HTERT RPE-1 (cell line): ENCODE results near the gene FXN.
"Not testable (repeated sequence)": the region's sequence is repeated elsewhere in the genome, so short reads cannot be mapped to it uniquely, and the experiment has no call there.

Experiments used
- in situ Hi-C: fragments of 300-500 bp; cut with MboI; formaldehyde crosslinking; loops from 4 replicates; pipeline ENCODE4 v1.14.3; 2020; ENCODE audit warnings: low sequenced_read_pairs

Gene FXN

GRCh38 chr9:69094361-69095135 lies 59.0 kb downstream of the FXN start:
- in situ Hi-C loops: not testable (repeated sequence)

- in situ Hi-C loops: no loop called here
Measured at GRCh38 chr9:69097064-69097463, 61.5 kb downstream of the FXN start.

- in situ Hi-C loops: no loop called here
Measured at GRCh38 chr9:69097923-69098593, 62.5 kb downstream of the FXN start.

- in situ Hi-C loops: not testable (repeated sequence)
Measured at GRCh38 chr9:69103348-69103996, 67.9 kb downstream of the FXN start.

- in situ Hi-C loops: no loop called here
Measured at GRCh38 chr9:69104830-69105527, 69.4 kb downstream of the FXN start.

GRCh38 chr9:69107771-69108170 lies 72.2 kb downstream of the FXN start:
- in situ Hi-C loops: no loop called here

- in situ Hi-C loops: not testable (repeated sequence)
Measured at GRCh38 chr9:69108706-69109105, 73.2 kb downstream of the FXN start.

- in situ Hi-C loops: no loop called here
Measured at GRCh38 chr9:69109152-69109551, 73.6 kb downstream of the FXN start.

GRCh38 chr9:69112646-69113045 lies 77.1 kb downstream of the FXN start:
- in situ Hi-C loops: not testable (repeated sequence)

- in situ Hi-C loops: no loop called here
Measured at GRCh38 chr9:69115621-69116020, 80.1 kb downstream of the FXN start.

- in situ Hi-C loops: no loop called here
Measured at GRCh38 chr9:69118656-69119055, 83.1 kb downstream of the FXN start.

- in situ Hi-C loops: no loop called here
Measured at GRCh38 chr9:69120380-69121154, 85.0 kb downstream of the FXN start.

GRCh38 chr9:69121155-69122081 lies 85.9 kb downstream of the FXN start:
- in situ Hi-C loops: no loop called here

- in situ Hi-C loops: no loop called here
Measured at GRCh38 chr9:69122082-69122548, 86.6 kb downstream of the FXN start.

GRCh38 chr9:69122549-69123141 lies 87.1 kb downstream of the FXN start:
- in situ Hi-C loops: no loop called here

GRCh38 chr9:69130456-69131441 lies 95.2 kb downstream of the FXN start:
- in situ Hi-C loops: no loop called here

GRCh38 chr9:69131682-69132081 lies 96.1 kb downstream of the FXN start:
- in situ Hi-C loops: no loop called here

GRCh38 chr9:69132361-69132760 lies 96.8 kb downstream of the FXN start:
- in situ Hi-C loops: no loop called here
